Activated T-helper 9 cell treated with anti-CD3 and anti-CD28 coated beads, Interleukin-2, amount 50 U/mL, for 16 hours (primary cell): Measurements from ENCODE around the gene C2CD2.

ENCODE experiments used
- DNase-seq: peaks from one replicate; pipeline ENCODE4 v3.0.0-alpha.2; 2020; ENCODE audit warnings: low read depth

The C2CD2 gene

GRCh38 chr21:41845310-41846032 is 108.3 kb downstream of the C2CD2 start:
- DNase-seq, result no peak

GRCh38 chr21:41843584-41843983 is 110.2 kb downstream of the C2CD2 start:
- DNase-seq, result no peak

- no peak for DNase-seq
Observed at GRCh38 chr21:41840880-41841279, 112.9 kb downstream of the C2CD2 start.

- DNase-seq, result no peak
Observed at GRCh38 chr21:41839387-41840000, 114.3 kb downstream of the C2CD2 start.

- no peak for DNase-seq
Observed at GRCh38 chr21:41837756-41838297, 116.0 kb downstream of the C2CD2 start.

GRCh38 chr21:41836166-41837015 is 117.4 kb downstream of the C2CD2 start:
- DNase-seq, result no peak

GRCh38 chr21:41835711-41836154 is 118.1 kb downstream of the C2CD2 start:
- no peak for DNase-seq
